Measurements from ENCODE around the gene PSORS1C2. TPM values are rescaled to one million over a fixed set of nuclear protein-coding genes. Genes with fewer than 3 reads are reported as not detected.

The PSORS1C2 gene
- total and polyA plus RNA-seq, 12 donors, result not detected

DNA sequence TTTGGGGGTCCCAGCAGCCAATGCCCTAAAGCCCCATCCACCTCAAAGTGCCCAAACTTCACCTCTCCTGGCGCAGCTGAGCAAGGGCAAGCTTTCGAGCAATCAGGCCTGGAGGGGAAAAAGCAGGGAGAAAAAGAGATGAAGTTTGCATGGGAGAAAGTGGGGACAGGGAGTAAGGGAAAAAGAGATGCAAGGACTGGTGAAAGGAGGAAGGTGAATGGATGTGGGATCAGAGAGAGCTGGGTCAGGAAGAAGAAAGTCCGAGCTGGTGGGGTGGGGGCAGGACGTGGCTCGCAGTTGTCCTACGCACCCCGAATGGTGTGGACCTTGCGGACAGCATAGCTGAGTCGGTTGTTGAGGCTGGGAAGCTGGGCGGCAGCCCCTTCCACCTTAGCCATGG is 6.5 kb upstream of the PSORS1C2 start:
- TF ChIP-seq, protein P1, sequence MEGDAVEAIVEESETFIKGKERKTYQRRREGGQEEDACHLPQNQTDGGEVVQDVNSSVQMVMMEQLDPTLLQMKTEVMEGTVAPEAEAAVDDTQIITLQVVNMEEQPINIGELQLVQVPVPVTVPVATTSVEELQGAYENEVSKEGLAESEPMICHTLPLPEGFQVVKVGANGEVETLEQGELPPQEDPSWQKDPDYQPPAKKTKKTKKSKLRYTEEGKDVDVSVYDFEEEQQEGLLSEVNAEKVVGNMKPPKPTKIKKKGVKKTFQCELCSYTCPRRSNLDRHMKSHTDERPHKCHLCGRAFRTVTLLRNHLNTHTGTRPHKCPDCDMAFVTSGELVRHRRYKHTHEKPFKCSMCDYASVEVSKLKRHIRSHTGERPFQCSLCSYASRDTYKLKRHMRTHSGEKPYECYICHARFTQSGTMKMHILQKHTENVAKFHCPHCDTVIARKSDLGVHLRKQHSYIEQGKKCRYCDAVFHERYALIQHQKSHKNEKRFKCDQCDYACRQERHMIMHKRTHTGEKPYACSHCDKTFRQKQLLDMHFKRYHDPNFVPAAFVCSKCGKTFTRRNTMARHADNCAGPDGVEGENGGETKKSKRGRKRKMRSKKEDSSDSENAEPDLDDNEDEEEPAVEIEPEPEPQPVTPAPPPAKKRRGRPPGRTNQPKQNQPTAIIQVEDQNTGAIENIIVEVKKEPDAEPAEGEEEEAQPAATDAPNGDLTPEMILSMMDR (IDR thresholded peaks at IDR 0.05), result no peak
- no peak for TF ChIP-seq POLR2A (IDR thresholded peaks at IDR 0.05)
- no peak overlapping the region for H3K4me3 ChIP-seq
- DNase-seq, result no peak
- intact Hi-C loops (cut with DNase I), result no loop called here
- WGBS, 4 donors, result 91 to 97% (median 94%) methylated on average over 10 of the region's 10 CpGs
- H3K36me3 ChIP-seq (replicated peaks in 1 of 2), result no peaks in the 10 kb centered on the region
- no peaks in the 10 kb centered on the region for H3K27me3 ChIP-seq
- no peak overlapping the region for H3K27ac ChIP-seq
- H3K9me3 ChIP-seq (replicated peaks in 1 of 3), result no peaks in the 10 kb centered on the region
- no peaks in the 10 kb centered on the region for H3K4me1 ChIP-seq (replicated peaks in 1 of 2)

DNA sequence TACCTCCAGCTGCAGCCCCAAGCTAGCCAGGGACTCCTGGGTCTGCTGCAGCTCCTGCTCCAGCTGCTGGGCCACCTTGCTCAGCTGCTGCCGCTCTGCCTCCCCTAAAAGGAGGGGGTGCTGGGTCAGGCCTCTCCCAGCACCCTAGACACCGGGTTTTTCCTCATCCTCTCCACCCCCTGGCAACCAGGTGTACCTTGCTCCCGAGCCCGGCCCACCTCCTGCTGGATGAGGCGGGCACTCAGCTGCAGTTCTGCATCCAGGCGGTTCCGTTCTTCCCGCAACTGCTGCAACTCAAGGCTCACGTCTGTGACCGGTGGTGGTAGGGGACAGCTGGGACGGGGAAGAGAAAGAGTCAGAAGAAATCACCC is 6.1 kb upstream of the PSORS1C2 start:
- H3K27ac ChIP-seq, result no peak overlapping the region
- intact Hi-C loops (cut with DNase I), result no loop called here
- no peaks in the 10 kb centered on the region for H3K36me3 ChIP-seq (replicated peaks in 1 of 2)
- DNase-seq, result no peak
- H3K4me3 ChIP-seq, result no peak overlapping the region
- no peak for TF ChIP-seq POLR2A (IDR thresholded peaks at IDR 0.05)
- TF ChIP-seq, protein P1 (IDR thresholded peaks at IDR 0.05), result no peak
- no peaks in the 10 kb centered on the region for H3K9me3 ChIP-seq (replicated peaks in 1 of 3)
- H3K27me3 ChIP-seq, result no peaks in the 10 kb centered on the region
- no peaks in the 10 kb centered on the region for H3K4me1 ChIP-seq (replicated peaks in 1 of 2)
- 79 to 92% (median 85%) methylated on average over 6 to 11 of the region's 11 CpGs for WGBS, 4 donors

DNA sequence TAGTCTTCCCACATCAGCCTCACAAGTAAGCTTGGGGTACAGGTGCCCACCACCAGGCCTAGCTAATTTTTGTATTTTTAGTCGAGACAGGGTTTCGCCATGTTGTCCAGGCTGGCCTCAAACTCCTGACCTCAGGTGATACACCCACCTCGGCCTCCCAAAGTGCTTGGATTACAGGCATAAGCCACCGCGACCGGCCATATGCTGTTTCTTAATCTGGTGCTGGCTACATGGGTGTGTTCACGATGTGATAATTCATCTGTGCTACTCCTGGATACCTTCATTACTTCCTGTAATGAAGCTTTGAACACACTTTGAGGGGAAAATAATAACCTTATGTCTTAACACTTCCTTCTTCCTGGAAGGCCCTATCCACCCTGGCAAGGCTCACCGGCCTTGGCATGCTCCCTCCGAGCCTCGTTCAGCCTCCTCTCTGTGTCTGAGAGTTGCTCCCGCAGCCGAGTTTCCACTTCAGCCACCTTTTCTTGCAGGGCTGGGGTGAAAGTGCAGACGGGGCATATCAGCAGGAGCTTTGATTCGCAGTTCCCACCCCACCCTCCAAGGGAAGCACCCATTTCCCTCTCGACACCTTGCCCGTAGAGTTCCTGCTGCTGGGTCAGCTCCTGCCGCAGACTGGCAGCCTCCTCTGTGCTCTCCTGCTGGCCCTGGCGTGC is 5.6 kb upstream of the PSORS1C2 start:
- H3K36me3 ChIP-seq (replicated peaks in 1 of 2), result no peaks in the 10 kb centered on the region
- 87 to 94% (median 93%) methylated on average over 17 to 18 of the region's 18 CpGs for WGBS, 4 donors
- TF ChIP-seq, protein P1 (IDR thresholded peaks at IDR 0.05), result no peak

DNA sequence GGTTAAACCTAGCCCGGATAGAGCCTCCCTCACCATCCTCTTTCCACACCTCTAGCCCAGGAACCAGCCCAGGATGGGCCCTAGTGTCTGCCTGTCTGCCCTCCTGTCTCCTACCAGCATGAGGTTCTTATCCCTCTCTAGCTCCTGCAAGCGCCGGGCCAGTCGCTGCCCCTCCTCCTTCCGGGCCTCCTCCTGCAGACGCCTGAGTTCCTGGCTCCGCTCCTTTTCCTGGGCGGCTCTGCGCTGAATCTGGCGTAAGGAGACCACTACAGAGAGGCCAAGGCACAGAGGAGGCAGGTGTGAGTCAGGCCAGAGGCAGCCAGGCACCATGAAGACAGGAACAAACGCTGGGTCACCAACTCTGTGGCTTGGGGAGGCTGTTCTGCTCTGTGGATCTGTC is 4.3 kb upstream of the PSORS1C2 start:
- H3K9me3 ChIP-seq (replicated peaks in 1 of 3), result no peaks in the 10 kb centered on the region
- WGBS, 4 donors, result 59 to 78% (median 72%) methylated on average over 10 to 11 of the region's 11 CpGs
- H3K27ac ChIP-seq, result no peak overlapping the region
- H3K27me3 ChIP-seq, result no peaks in the 10 kb centered on the region
- no peak overlapping the region for H3K4me3 ChIP-seq
- DNase-seq, result no peak
- H3K36me3 ChIP-seq (replicated peaks in 1 of 2), result no peaks in the 10 kb centered on the region
- no peaks in the 10 kb centered on the region for H3K4me1 ChIP-seq (replicated peaks in 1 of 2)
- intact Hi-C loops (cut with DNase I), result no loop called here
- TF ChIP-seq, protein P1 (IDR thresholded peaks at IDR 0.05), result no peak
- no peak for TF ChIP-seq POLR2A (IDR thresholded peaks at IDR 0.05)

More for the DNA sequence above, 5.6 kb upstream of the PSORS1C2 start:
- Histone ChIP-seq H3K4me3 (no peak overlapping the region), H3K9me3 (replicated peaks in 1 of 3) (no peaks in the 10 kb centered on the region), H3K27me3 (no peaks in the 10 kb centered on the region), H3K27ac (no peak overlapping the region), H3K4me1 (replicated peaks in 1 of 2) (no peaks in the 10 kb centered on the region)
- intact Hi-C loops (cut with DNase I), result no loop called here
- DNase-seq, result no peak
